ENCODE measurements around the gene FAM168A. TPM values are rescaled to one million over a fixed set of nuclear protein-coding genes. Genes with fewer than 3 reads are reported as not detected.

Gene FAM168A
- polyA plus RNA-seq, 1 donor = 22.9 TPM

DNA sequence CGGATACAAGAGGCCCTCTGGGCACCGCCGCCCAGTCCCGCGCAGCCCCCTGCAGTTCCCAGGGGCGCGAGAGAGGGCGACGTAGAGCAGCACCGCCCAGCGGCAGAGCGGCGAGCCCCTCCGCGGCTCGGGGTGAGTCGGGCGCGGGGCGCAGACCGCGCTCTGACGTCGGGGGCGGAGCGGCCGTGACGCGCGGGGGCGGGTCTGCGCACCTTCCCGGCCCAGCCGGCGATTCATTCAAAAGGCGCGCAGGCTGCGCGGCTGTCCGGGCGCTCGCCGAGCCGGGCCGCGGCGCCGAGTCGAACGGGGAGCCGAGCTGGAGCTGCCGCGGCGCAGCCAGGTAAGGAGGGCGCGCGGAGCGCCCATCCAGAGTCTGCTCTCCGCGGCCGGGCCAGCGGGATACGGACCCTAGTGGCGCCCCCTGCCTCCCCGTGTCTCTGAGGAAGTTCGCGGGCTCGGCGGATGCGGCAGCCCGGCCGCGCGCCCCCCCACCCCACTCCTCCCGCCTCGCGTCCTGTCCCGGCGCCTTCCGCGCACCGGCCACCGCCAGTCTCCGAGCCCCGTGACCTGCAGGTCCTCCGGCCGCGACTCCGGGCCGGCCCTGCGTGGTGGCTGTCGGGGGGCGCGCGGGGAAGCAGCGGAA, 221.6 kb downstream of the FAM168A start, which contains the start of gene RELT:
Gene RELT, plus strand, starts transcription at position 240 of the 643 bp plus-strand sequence. CDS start 12,738 bp downstream, outside the sequence.
- Histone ChIP-seq H3K4me1 (ENCODE audit: control insufficient read depth, insufficient read depth, low read length) (peaks cover 12% of the 10 kb centered on the region), H3K4me3 (ENCODE audit: low read length) (peak within 1 kb of the TSS; percentile 62), H3K27ac (ENCODE audit: low read length) (peak within 1 kb of the TSS; percentile 35)

DNA sequence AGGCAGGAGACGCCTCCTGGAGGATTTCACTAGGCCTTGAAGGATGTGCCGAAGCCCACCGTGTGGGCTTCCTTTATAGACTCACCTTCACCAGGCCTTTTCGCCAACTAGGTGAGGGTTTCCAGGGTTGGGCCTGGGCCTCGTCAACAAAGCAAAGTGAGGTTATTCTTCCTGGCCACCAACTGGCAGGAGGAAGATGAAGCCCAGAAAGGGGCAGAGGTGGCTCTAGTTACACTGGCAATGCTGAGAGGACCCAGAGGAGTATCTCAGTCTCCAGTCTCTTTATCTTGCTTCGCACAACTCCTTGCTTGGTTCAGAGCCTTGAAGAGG, 222.1 kb downstream of the FAM168A start:
- Histone ChIP-seq H3K4me3 (ENCODE audit: low read length) (no peak overlapping the region), H3K27me3 (ENCODE audit: control insufficient read depth, insufficient read depth, low read length) (no peaks in the 10 kb centered on the region), H3K9me3 (ENCODE audit: control insufficient read depth, low read depth, low read length) (no peaks in the 10 kb centered on the region), H3K27ac (ENCODE audit: low read length) (peak overlapping the region; percentile 35), H3K4me1 (ENCODE audit: control insufficient read depth, insufficient read depth, low read length) (peaks cover 12% of the 10 kb centered on the region), H3K36me3 (ENCODE audit: control insufficient read depth, insufficient read depth, low read length) (no peaks in the 10 kb centered on the region)
- DNase-seq = no peak
- WGBS (ENCODE audit: insufficient coverage, low lambda C conversion rate) = no CpG with 5 or more reads among the region's 6 CpGs

More for the DNA sequence above, 221.6 kb downstream of the FAM168A start, which contains the start of gene RELT:
- no CpG with 5 or more reads among the region's 96 CpGs for WGBS (ENCODE audit: insufficient coverage, low lambda C conversion rate)
- H3K9me3 ChIP-seq (ENCODE audit: control insufficient read depth, low read depth, low read length) = no peaks in the 10 kb centered on the region
- H3K27me3 ChIP-seq (ENCODE audit: control insufficient read depth, insufficient read depth, low read length) = no peaks in the 10 kb centered on the region
- no peaks in the 10 kb centered on the region for H3K36me3 ChIP-seq (ENCODE audit: control insufficient read depth, insufficient read depth, low read length)
- peak; percentile 91 to 95 for DNase-seq

DNA sequence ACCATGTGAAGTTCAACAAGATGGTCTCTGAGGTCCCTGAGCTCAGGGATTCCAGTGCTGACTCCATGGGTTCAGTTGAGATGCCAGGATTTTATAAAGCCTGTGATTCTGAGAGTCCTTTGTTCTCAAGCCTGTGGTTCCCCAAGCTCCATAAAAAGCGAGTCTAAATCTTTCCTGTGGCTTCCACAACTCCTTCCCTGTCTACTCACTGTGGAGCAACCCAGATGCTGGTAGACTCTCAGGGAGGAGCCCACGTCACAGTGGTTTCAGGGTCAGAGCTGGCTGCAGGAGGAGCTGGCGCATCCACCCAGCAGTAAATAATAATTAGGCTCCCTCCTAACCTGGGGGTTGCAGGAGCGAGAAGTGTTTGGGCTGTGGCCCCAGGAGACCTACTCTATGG, 223.8 kb downstream of the FAM168A start:
- Histone ChIP-seq H3K4me1 (ENCODE audit: control insufficient read depth, insufficient read depth, low read length) (peaks cover 12% of the 10 kb centered on the region), H3K9me3 (ENCODE audit: control insufficient read depth, low read depth, low read length) (no peaks in the 10 kb centered on the region), H3K27me3 (ENCODE audit: control insufficient read depth, insufficient read depth, low read length) (no peaks in the 10 kb centered on the region), H3K36me3 (ENCODE audit: control insufficient read depth, insufficient read depth, low read length) (peaks cover 3% of the 10 kb centered on the region), H3K4me3 (ENCODE audit: low read length) (no peak overlapping the region), H3K27ac (ENCODE audit: low read length) (no peak overlapping the region)
- DNase-seq = no peak
- no CpG with 5 or more reads among the region's 4 CpGs for WGBS (ENCODE audit: insufficient coverage, low lambda C conversion rate)

DNA sequence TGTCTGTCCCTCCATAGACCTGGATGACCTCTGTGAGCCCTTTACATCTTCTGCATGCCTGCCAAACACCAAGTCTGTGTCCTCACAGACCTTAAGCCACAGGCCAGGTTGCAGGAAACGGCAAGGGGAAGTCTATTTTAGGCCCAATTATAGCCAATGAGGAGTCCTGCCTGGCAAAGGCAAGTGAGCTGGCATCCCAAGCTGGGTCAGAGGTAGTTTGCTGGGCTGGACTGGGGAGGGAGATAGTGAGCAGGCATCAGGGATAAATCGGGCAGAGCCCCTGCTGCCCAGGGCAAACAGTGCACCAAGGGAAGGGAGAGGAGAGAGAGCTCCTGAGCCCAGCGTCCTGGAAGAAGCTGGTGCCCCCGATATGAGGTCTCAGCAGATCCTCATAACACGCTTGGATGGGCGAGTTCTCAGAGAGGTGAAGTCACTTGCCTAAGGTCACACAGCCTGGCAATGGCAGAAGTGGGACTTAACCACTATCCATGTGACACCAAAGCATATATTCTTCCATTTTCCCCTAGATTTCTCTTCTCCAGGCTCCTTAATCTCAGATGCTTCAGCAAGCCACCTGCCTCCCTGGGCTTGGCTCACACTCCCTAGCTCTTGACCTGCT, 225.4 kb downstream of the FAM168A start:
- Histone ChIP-seq H3K36me3 (ENCODE audit: control insufficient read depth, insufficient read depth, low read length) (peaks cover 19% of the 10 kb centered on the region), H3K9me3 (ENCODE audit: control insufficient read depth, low read depth, low read length) (no peaks in the 10 kb centered on the region), H3K4me1 (ENCODE audit: control insufficient read depth, insufficient read depth, low read length) (peaks cover 10% of the 10 kb centered on the region), H3K27me3 (ENCODE audit: control insufficient read depth, insufficient read depth, low read length) (no peaks in the 10 kb centered on the region), H3K4me3 (ENCODE audit: low read length) (no peak overlapping the region), H3K27ac (ENCODE audit: low read length) (no peak overlapping the region)
- WGBS (ENCODE audit: insufficient coverage, low lambda C conversion rate) = no CpG with 5 or more reads among the region's 6 CpGs
- DNase-seq = no peak

DNA sequence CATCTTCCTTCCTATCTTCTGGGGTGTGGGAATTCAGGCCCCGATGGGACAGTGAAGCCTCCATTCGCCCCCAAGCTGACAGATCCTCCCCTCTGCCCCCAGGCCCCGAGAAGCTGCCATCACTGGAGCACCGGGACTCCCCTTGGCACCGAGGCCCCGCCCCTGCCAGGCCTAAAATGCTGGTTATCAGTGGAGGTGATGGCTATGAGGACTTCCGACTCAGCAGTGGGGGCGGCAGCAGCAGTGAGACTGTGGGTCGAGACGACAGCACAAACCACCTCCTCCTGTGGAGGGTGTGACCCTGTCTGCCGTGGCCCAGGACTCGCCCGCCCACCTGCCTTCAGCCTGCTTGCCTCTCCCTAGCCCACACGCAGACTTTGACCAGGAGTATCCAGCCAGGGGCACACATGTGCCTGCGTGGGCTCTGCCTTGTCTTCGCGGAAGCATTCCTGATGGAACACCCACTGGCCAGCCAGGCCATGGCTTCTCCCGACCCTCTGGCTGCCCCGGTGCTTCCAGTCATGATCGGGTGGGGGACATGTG, 230.4 kb downstream of the FAM168A start:
- no peaks in the 10 kb centered on the region for H3K4me1 ChIP-seq (ENCODE audit: control insufficient read depth, insufficient read depth, low read length)
- H3K36me3 ChIP-seq (ENCODE audit: control insufficient read depth, insufficient read depth, low read length) = peaks cover 63% of the 10 kb centered on the region
- no peak overlapping the region for H3K4me3 ChIP-seq (ENCODE audit: low read length)
- H3K27me3 ChIP-seq (ENCODE audit: control insufficient read depth, insufficient read depth, low read length) = no peaks in the 10 kb centered on the region
- WGBS (ENCODE audit: insufficient coverage, low lambda C conversion rate) = no CpG with 5 or more reads among the region's 20 CpGs
- no peak for DNase-seq
- H3K9me3 ChIP-seq (ENCODE audit: control insufficient read depth, low read depth, low read length) = no peaks in the 10 kb centered on the region
- H3K27ac ChIP-seq (ENCODE audit: low read length) = no peak overlapping the region

DNA sequence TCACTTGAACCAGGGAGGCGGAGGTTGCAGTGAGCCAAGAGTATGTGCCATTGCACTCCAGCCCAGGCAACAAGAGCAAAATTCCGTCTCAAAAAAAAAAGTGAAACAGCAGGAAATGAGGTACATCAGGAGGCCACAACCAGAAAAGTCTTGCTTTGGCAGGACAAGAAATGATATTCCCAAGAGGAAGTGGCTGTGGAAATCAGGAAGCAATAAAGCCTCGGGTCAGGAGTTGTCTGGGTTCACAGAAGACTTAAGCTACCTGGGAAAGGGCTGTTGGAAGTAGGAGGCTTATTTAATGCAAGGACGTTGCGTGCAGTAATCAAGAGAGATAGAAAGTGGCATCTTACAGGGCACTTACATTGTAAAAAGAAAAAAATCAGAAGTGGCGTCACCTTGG, 231.0 kb downstream of the FAM168A start:
- Histone ChIP-seq H3K27ac (ENCODE audit: low read length) (no peak overlapping the region), H3K36me3 (ENCODE audit: control insufficient read depth, insufficient read depth, low read length) (peaks cover 65% of the 10 kb centered on the region), H3K4me3 (ENCODE audit: low read length) (no peak overlapping the region), H3K4me1 (ENCODE audit: control insufficient read depth, insufficient read depth, low read length) (no peaks in the 10 kb centered on the region), H3K9me3 (ENCODE audit: control insufficient read depth, low read depth, low read length) (no peaks in the 10 kb centered on the region), H3K27me3 (ENCODE audit: control insufficient read depth, insufficient read depth, low read length) (no peaks in the 10 kb centered on the region)
- WGBS (ENCODE audit: insufficient coverage, low lambda C conversion rate) = 78% methylated on average over 3 of the region's 6 CpGs
- DNase-seq = no peak

DNA sequence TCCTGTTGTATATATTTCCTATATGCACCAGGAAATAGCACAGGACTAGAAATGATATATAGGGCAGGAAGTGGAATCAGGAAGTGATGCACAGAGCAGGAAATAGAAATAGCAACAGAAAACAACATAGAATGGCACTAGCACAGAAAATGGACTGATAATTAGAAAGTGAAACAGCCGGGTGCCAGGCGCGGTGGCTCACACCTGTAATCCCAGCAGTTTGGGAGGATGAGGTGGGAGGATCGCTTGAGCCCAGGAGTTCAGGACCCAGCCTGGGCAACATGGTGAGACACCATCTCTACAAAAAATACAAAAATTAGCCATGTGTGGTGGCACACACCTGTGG, 231.7 kb downstream of the FAM168A start:
- Histone ChIP-seq H3K27me3 (ENCODE audit: control insufficient read depth, insufficient read depth, low read length) (no peaks in the 10 kb centered on the region), H3K27ac (ENCODE audit: low read length) (no peak overlapping the region), H3K4me1 (ENCODE audit: control insufficient read depth, insufficient read depth, low read length) (no peaks in the 10 kb centered on the region), H3K36me3 (ENCODE audit: control insufficient read depth, insufficient read depth, low read length) (peaks cover 72% of the 10 kb centered on the region), H3K4me3 (ENCODE audit: low read length) (no peak overlapping the region), H3K9me3 (ENCODE audit: control insufficient read depth, low read depth, low read length) (no peaks in the 10 kb centered on the region)
- no CpG with 5 or more reads among the region's 4 CpGs for WGBS (ENCODE audit: insufficient coverage, low lambda C conversion rate)
- no peak for DNase-seq

DNA sequence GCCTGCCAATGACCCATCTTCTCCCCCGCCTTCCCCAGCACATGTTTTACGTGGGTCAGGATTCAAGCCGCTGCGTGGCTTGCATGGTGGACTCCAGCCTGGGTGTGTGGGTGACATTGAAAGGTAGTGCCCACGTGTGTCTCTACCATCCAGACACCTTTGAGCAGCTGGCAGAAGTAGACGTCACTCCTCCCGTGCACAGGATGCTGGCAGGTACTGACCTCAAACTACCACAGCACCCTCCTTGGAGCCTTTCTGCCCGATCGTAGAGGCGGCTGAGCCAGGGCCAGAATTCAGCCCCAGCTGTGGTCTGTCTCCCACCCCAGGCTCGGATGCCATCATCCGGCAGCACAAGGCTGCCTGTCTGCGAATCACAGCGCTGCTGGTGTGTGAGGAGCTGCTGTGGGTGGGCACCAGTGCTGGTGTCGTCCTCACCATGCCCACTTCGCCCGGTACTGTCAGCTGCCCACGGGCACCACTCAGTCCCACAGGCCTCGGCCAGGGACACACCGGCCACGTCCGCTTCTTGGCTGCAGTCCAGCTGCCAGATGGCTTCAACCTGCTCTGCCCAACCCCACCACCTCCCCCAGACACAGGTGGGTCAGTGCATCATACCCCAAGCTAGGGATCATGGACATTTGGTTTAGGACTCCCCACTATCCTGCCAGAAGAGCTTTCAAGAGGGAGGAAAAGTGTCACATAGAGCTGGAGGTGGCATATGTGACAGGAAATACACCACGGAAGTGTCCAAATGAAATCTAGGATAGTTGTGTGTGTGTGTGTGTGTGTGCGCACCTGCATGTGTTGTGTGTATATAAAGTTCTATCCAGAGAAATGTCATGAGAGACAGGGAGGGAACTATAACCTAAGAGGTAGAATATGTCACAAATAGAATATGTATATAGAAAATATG, 232.3 kb downstream of the FAM168A start:
- Histone ChIP-seq H3K9me3 (ENCODE audit: control insufficient read depth, low read depth, low read length) (no peaks in the 10 kb centered on the region), H3K27me3 (ENCODE audit: control insufficient read depth, insufficient read depth, low read length) (no peaks in the 10 kb centered on the region), H3K4me3 (ENCODE audit: low read length) (no peak overlapping the region), H3K27ac (ENCODE audit: low read length) (no peak overlapping the region), H3K36me3 (ENCODE audit: control insufficient read depth, insufficient read depth, low read length) (peaks cover 78% of the 10 kb centered on the region), H3K4me1 (ENCODE audit: control insufficient read depth, insufficient read depth, low read length) (no peaks in the 10 kb centered on the region)
- 100% methylated on average over 1 of the region's 24 CpGs for WGBS (ENCODE audit: insufficient coverage, low lambda C conversion rate)
- DNase-seq = no peak

DNA sequence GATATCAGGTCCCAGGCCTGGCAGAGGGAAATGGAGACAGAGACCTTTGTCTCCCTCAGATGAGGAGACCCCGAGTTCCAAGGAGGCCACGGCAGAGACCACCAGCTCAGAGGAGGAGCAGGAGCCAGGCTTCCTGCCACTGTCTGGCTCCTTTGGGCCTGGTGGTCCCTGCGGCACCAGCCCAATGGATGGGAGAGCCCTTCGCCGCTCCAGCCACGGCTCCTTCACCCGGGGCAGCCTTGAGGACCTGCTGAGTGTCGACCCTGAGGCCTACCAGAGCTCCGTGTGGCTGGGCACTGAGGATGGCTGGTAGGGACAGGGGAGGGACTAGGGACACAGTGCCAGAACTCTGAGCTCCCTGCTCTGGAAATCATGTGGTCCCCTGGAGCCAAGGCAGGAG, 234.8 kb downstream of the FAM168A start:
- Histone ChIP-seq H3K27ac (ENCODE audit: low read length) (no peak overlapping the region), H3K4me1 (ENCODE audit: control insufficient read depth, insufficient read depth, low read length) (no peaks in the 10 kb centered on the region), H3K4me3 (ENCODE audit: low read length) (no peak overlapping the region), H3K27me3 (ENCODE audit: control insufficient read depth, insufficient read depth, low read length) (no peaks in the 10 kb centered on the region), H3K36me3 (ENCODE audit: control insufficient read depth, insufficient read depth, low read length) (peaks cover 86% of the 10 kb centered on the region), H3K9me3 (ENCODE audit: control insufficient read depth, low read depth, low read length) (no peaks in the 10 kb centered on the region)
- no CpG with 5 or more reads among the region's 9 CpGs for WGBS (ENCODE audit: insufficient coverage, low lambda C conversion rate)
- no peak for DNase-seq

Data from large intestine (tissue), 3 donors.